SIG-M5 (cell line): ENCODE results near the gene DDX41.
"Not testable (repeated sequence)": the region's sequence is repeated elsewhere in the genome, so short reads cannot be mapped to it uniquely, and the experiment has no call there.

ENCODE experiments used
- DNase-seq: peaks from one replicate; lab custom pipeline; 2025; lab: John Stamatoyannopoulos, UW

Gene DDX41

DNA sequence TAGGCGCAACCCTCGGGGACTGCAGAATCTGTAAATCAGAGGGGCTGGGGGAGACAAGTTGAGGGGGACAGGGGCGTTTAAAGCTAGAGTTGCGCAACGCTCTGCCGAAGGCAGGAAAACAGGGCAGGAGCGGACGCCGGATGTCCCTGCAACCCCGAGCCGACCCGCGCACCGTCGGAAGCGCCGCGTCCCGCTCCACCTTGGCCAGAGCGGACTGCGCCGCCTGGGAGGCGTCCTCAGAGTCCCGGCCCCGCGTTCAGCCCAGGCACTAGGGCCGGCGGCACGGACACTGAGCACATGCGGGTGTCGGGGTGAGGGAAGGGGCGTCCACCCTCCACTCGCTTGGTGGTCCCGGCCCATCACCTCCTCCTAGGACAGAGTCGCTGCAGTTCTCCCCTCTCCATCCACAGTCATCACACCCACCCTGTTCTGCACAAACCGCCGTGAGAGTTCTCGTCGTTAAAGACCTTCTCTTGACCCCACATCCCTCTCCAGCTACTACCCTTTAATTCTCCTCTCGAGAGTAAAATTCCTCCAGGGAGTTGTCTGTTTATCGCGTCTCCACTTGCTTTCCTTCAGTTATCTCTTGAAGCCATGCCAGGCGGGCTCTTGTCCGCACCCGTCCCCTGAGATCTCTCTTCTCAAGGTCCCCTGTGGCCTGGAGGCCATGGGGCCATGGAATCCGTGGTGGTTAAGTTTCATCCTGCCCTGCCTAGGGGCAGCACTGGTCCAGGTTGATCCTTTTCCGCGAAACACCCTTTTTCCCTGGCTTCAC, 18.6 kb downstream of the DDX41 start:
- DNase-seq = no peak

GRCh38 chr5:177497292-177498012, 19.3 kb downstream of the DDX41 start, which contains the start of gene PDLIM7:
Gene PDLIM7, minus strand, starts transcription at chr5:177497604. Its CDS starts 1,092 bp downstream, at chr5:177496512.
- DNase-seq = peak; percentile 72

- no peak for DNase-seq
Observed at GRCh38 chr5:177496727-177497291, 20.0 kb downstream of the DDX41 start.

- no peak for DNase-seq
Observed at GRCh38 chr5:177496070-177496726, 20.6 kb downstream of the DDX41 start.

- no peak for DNase-seq
Observed at GRCh38 chr5:177495243-177496060, 21.3 kb downstream of the DDX41 start.

DNA sequence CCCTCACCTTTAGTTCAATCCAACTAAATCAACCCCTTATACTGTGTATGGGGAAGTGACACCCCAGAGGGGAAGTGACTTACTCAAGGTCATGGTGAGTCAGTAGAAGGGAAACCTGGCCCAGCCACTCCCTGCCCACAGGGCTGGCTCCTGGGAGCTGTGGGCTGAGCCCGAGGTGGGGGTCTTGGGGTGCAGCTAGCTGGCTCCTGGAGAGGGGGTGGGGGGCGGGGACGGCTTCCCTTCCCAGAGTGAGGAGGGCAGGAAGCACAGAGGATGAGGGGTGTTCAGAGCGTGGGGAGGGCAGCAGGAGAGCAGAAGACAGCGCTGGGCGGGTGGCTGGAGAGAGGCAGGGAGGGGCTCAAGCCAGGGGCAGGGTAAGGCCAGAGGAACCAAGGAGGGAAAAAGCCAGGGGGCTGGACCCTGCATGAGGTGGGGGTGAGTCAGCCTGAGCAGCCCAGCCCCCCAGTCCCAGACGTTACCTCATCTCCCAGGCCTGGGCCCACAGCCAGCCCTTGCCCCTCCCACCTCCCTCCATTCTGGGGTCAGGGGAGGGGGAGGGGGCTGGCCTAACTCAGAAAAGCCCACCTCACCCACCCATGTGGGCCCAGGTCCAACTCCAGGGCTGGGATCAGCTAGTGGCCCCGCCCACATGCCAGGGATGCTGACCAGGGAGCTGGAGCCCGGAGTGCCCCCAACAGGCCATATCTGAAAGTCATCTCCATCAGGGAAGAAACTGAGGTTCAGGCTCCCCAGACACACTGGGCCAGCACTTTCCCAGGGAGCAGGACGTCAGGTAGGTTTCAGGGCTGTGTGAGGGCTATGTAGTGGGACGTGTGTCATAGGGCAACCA, 22.2 kb downstream of the DDX41 start:
- DNase-seq = peak; percentile 45

DNA sequence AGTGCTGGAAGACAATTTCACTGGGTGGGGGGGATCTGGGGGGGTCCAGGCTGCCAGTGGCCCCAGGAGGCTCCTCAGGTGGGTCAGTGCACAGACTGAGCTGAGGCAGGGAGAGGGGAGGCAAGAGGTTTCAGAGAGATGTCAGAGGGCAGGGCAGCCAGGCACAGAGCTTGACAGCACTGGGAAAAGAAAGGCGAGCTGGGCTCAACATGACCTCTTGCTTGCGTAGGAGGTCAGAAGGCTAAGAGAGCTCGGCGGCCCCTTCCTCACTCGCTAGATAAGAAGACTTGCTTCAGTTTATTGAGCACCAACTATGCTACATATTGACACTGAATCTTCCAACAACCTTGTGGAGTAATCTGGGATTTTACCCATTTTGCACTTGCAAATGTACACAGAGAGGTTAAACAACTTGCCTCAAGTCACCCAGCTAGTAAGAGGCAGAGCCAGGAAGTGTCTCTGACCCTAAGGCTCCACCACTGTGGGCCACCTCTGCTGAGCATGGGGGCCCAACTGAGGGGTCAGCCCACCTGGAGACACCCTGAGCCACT, 22.9 kb downstream of the DDX41 start:
- DNase-seq = no peak

DNA sequence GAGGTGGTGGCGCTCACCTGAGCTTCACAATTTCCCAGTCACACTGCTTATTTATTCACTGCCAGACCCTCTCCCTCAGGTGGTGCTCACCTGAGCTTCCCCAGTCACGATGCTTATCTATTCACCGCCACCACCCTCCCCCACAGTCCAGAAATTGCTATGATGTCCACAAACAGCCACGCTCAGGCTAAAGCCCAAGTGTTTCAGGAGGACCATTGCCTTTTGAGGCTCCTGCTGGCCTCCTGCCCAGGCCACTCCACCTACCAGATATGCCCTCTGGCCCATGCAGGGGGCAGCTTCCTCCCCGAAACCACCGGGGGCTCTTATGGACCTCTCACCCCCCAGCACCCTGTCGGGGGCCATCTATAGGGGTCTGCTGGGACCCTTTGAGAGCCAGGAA, 23.9 kb downstream of the DDX41 start:
- DNase-seq = no peak

DNA sequence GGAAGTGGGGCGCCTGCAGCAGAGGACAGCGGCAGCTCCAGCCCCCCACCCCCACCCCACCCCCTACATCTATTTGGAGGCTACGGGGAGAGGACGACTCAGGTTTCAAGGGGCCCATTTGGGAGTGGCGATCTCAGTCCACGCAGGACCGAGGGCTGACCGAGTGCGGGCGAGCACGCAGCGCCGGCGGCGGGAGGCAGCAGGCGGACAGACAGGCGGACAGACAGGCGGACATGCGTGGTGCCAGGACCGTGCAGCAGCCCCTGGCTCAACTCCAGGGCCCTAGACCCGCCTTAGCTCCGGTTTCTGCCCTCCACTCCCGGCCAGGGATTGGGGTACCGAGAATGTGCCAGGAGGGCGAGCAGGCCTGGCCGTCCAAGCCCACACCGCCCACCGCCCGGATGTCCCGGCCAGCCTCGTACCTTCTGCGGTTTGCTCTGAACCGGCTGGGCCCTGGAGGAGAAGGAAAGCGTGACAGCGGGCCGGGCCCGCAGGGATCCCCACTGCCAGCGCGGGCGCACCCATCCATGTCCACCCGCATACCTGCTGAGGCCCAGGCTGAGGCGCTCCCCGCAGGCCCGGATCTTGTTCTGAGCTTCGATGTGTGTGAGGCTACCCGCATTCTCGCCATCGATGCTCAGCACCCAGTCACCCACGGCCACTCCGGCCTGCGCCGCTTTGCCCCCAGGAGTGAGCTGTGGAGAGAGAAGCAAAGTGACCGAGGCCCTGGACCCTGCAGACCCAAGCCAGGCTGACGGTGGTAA, 24.6 kb downstream of the DDX41 start:
- DNase-seq = no peak

GRCh38 chr5:177491429-177491945, 25.3 kb downstream of the DDX41 start:
- DNase-seq = no peak

- no peak for DNase-seq
Observed at GRCh38 chr5:177490992-177491391, 25.8 kb downstream of the DDX41 start.

DNA sequence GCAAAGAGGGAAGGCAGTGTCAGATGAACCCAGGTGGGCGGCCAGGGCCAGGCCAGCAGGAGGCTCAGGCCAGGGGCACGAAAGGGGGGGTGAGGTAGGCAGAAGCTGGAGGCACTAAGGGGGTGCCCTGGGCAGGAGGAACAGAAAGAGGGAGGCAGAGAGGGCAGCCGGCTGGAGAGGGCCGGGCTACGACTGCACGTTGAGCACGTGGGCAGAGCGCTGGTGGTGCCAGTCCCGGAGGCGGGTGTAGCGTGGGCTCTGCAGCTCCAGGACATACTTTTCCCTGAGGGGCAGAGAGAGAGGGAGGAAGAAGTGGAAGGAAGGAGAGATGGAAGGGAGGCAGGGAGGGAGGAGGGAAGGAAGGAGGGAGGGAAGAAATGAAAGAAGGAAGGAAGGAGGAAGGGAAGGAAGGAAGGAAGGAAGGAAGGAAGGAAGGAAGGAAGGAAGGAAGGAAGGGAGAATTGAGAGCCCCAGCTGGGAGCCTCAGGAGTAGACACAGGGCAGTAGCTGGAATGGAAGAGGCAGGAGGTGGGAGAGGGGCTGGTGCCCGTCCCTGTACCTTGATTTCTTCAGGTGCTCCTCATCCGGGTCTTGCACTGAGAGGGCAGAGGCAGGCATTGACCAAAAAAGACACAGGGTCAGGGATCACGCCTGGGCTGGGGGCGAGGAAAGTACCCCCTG, 26.3 kb downstream of the DDX41 start:
- DNase-seq = no peak

- no peak for DNase-seq
Observed at GRCh38 chr5:177489119-177489716, 27.5 kb downstream of the DDX41 start.

- DNase-seq = no peak
Observed at GRCh38 chr5:177487975-177488374, 28.8 kb downstream of the DDX41 start.

- no peak for DNase-seq
Observed at GRCh38 chr5:177487144-177487543, 29.6 kb downstream of the DDX41 start.

GRCh38 chr5:177486256-177486655, 30.5 kb downstream of the DDX41 start:
- no peak for DNase-seq

DNA sequence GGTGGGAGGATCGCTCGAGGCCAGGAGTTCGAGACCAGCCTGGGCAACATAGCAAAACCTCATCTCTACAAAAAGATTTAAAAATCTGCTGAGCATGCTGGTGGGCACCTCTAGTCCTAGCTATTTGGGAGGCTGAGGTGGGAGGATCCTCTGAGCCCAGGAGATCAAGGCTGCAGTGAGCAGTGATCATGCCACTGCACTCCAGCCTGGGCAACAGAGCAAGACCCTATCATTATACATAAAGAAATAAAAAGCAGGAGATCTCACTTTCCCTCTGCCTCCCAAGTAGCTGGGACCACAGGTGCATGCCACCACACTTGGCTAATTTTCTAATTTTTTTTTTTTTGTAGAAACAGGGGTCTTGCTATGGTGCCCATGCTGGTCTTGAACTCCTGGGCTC, 31.0 kb downstream of the DDX41 start:
- DNase-seq = not testable (repeated sequence)

- no peak for DNase-seq
Observed at GRCh38 chr5:177484902-177485549, 31.7 kb downstream of the DDX41 start.
